OCI-LY7 (cell line): ENCODE measurements around the gene H6PD. TPM values are rescaled to one million over a fixed set of nuclear protein-coding genes. Genes with fewer than 3 reads are reported as not detected.

Experiments
- BruUV-seq: library from RNA; stranded (reverse); fragments of 400-500 nt; replicated peaks from 2 replicates; lab custom pipeline; 2021; lab: Mats Ljungman, UMichigan
- CTCF ChIA-PET: fragments of 300-600 bp; sonication (Branson Sonifier 250); formaldehyde crosslinking; loops from one replicate; lab custom pipeline; 2022; ENCODE audit warnings: antibody characterized with exemption; ENCODE audit not compliant: unreplicated experiment; lab: Charles Lee
- POLR2A ChIA-PET: fragments of 300-600 bp; sonication (Branson Sonifier 250); formaldehyde crosslinking; loops from one replicate; lab custom pipeline; 2022; ENCODE audit warnings: antibody characterized with exemption; lab: Charles Lee
- DNase-seq: peaks from one replicate; pipeline ENCODE4 v3.0.0-alpha.2; 2015; ENCODE audit warnings: low spot score
- H2AFZ ChIP-seq: fragments of 200-600 bp; sonication (generic), shearing (Covaris generic); 2 replicates; pipeline ENCODE4 v1.6.1; 2014; ENCODE audit warnings: mild to moderate bottlenecking, antibody characterized with exemption, low read length, moderate library complexity
- H3K27ac ChIP-seq: fragments of 200-600 bp; sonication (generic); 2 replicates; pipeline ENCODE4 v1.5.1; 2014; ENCODE audit warnings: mixed run types, low read depth, mild to moderate bottlenecking, moderate library complexity, low read length, inconsistent platforms; ENCODE audit not compliant: poor library complexity, severe bottlenecking
- H3K36me3 ChIP-seq: fragments of 200-600 bp; sonication (generic); 2 replicates; pipeline ENCODE4 v1.6.1; 2014; ENCODE audit warnings: mild to moderate bottlenecking, antibody characterized with exemption, low read length, moderate library complexity, mixed read lengths; ENCODE audit not compliant: insufficient read depth
- H3K4me1 ChIP-seq: fragments of 200-600 bp; sonication (generic); 2 replicates; pipeline ENCODE4 v1.5.1; 2014; ENCODE audit warnings: mild to moderate bottlenecking, low read length; ENCODE audit not compliant: insufficient read depth, poor library complexity, severe bottlenecking
- H3K4me2 ChIP-seq: fragments of 200-600 bp; sonication (generic); 2 replicates; pipeline ENCODE4 v1.6.1; 2014; ENCODE audit warnings: mild to moderate bottlenecking, low read length
- H3K4me3 ChIP-seq: fragments of 200-600 bp; sonication (generic); 2 replicates; pipeline ENCODE4 v1.5.1; 2014; ENCODE audit warnings: mild to moderate bottlenecking, low read depth, low read length; ENCODE audit not compliant: poor library complexity, severe bottlenecking
- H3K79me2 ChIP-seq: fragments of 200-600 bp; sonication (generic); 2 replicates; pipeline ENCODE4 v1.6.1; 2016; ENCODE audit warnings: low read depth, mild to moderate bottlenecking, low read length, moderate library complexity, mixed read lengths; ENCODE audit not compliant: insufficient read depth
- H3K9me2 ChIP-seq: fragments of 200-600 bp; sonication (generic); 2 replicates; pipeline ENCODE4 v1.6.1; 2016; ENCODE audit warnings: mild to moderate bottlenecking, low read length, mixed read lengths; ENCODE audit not compliant: insufficient read depth
- H3K9me3 ChIP-seq: fragments of 200-600 bp; sonication (generic); 2 replicates; pipeline ENCODE4 v1.6.1; 2014; ENCODE audit warnings: mild to moderate bottlenecking, mixed run types, low read length, mixed read lengths
- H4K20me1 ChIP-seq: fragments of 200-600 bp; sonication (generic); 2 replicates; pipeline ENCODE4 v1.6.1; 2014; ENCODE audit warnings: mild to moderate bottlenecking, antibody characterized with exemption, low read length, moderate library complexity, mixed read lengths; ENCODE audit not compliant: insufficient read depth
- CTCF ChIP-seq: fragments of 200-600 bp; sonication (generic); conservative IDR thresholded peaks from 2 replicates; pipeline ENCODE4 v1.5.1; 2014; ENCODE audit warnings: mild to moderate bottlenecking, antibody characterized with exemption, low read length, moderate library complexity, mixed read lengths
- EZH2phosphoT487 ChIP-seq: fragments of 200-600 bp; sonication (generic); IDR thresholded peaks from 2 replicates; pipeline ENCODE4 v1.6.1; 2018; ENCODE audit warnings: low read depth, borderline replicate concordance, mild to moderate bottlenecking, mixed run types, antibody characterized with exemption, low read length, moderate library complexity, mixed read lengths
- intact Hi-C: fragments of 100-400 bp; cut with micrococcal nuclease; formaldehyde crosslinking; loops from one replicate; pipeline ENCODE4 v1.10.0; 2022; ENCODE audit not compliant: unreplicated experiment
- total RNA-seq, 2 experiments: library from RNA; depleted of rRNA in 1 of 2; stranded (reverse); fragments of >200 nt in 1 of 2; shearing (Covaris generic) in 1 of 2; gene quantifications; 2 replicates each; pipeline ENCODE4 v1.2.3, GENCODE V29; 2014 to 2022

Gene H6PD
- total RNA-seq, 2 experiments from 2014 or later = 8.5 to 22.1 TPM

- Histone ChIP-seq H3K9me2 (no peaks in the 10 kb centered on the region), H3K4me1 (no peaks in the 10 kb centered on the region), H3K27ac (no peak overlapping the region), H3K9me3 (no peaks in the 10 kb centered on the region), H3K79me2 (no peaks in the 10 kb centered on the region), H4K20me1 (no peaks in the 10 kb centered on the region), H3K36me3 (no peaks in the 10 kb centered on the region), H3K4me3 (no peak overlapping the region), H3K4me2 (no peak overlapping the region), H2AFZ (no peak overlapping the region)
- CTCF ChIA-PET = no interaction called here
- DNase-seq = no peak
- intact Hi-C loops = no loop called here
- BruUV-seq = no TSS peak
- TF ChIP-seq EZH2phosphoT487 = no peak
- no peak for TF ChIP-seq CTCF
- POLR2A ChIA-PET = no interaction called here
These were observed 11.5 kb upstream of the H6PD start for GRCh38 chr1:9222846-9223625.

GRCh38 chr1:9224664-9225410 lies 9.7 kb upstream of the H6PD start:
- DNase-seq = no peak
- no TSS peak for BruUV-seq
- no peaks in the 10 kb centered on the region for H3K36me3 ChIP-seq
- no peak overlapping the region for H3K27ac ChIP-seq
- H3K4me1 ChIP-seq = no peaks in the 10 kb centered on the region
- no peak overlapping the region for H2AFZ ChIP-seq
- CTCF ChIA-PET = no interaction called here
- TF ChIP-seq CTCF = no peak
- TF ChIP-seq EZH2phosphoT487 = no peak
- H3K79me2 ChIP-seq = no peaks in the 10 kb centered on the region
- no peaks in the 10 kb centered on the region for H3K9me3 ChIP-seq
- H3K4me3 ChIP-seq = no peak overlapping the region
- H3K4me2 ChIP-seq = no peak overlapping the region
- no peaks in the 10 kb centered on the region for H4K20me1 ChIP-seq
- H3K9me2 ChIP-seq = no peaks in the 10 kb centered on the region
- POLR2A ChIA-PET = interaction anchor here (0.9 kb wide), 1 partner anchor 23 kb away, joined by 4 read pairs; no protein-coding TSS in a partner anchor
- intact Hi-C loops = no loop called here

GRCh38 chr1:9225411-9225785 lies 9.2 kb upstream of the H6PD start:
- intact Hi-C loops = no loop called here
- Histone ChIP-seq H3K27ac (no peak overlapping the region), H3K79me2 (no peaks in the 10 kb centered on the region), H3K4me3 (no peak overlapping the region), H3K9me3 (no peaks in the 10 kb centered on the region), H3K4me2 (no peak overlapping the region), H4K20me1 (no peaks in the 10 kb centered on the region), H3K36me3 (no peaks in the 10 kb centered on the region), H3K4me1 (no peaks in the 10 kb centered on the region), H3K9me2 (no peaks in the 10 kb centered on the region), H2AFZ (no peak overlapping the region)
- no TSS peak for BruUV-seq
- TF ChIP-seq EZH2phosphoT487 = no peak
- TF ChIP-seq CTCF = no peak
- POLR2A ChIA-PET = interaction anchor here (0.9 kb wide), 1 partner anchor 23 kb away, joined by 4 read pairs; no protein-coding TSS in a partner anchor
- CTCF ChIA-PET = no interaction called here
- DNase-seq = no peak
